Stimulated activated CD8-positive, alpha-beta memory T cell treated with anti-CD3 and anti-CD28 coated beads, Interleukin-7, amount 100 ng/mL, for 1 hour (primary cell): ENCODE results near the gene NUP62.
A peak's percentile ranks its signal among the peaks of the same experiment; 100 is the strongest.

Experiments used
- DNase-seq, 2 donors: peaks; one replicate each; pipeline ENCODE4 v3.0.0-alpha.2; 2020; ENCODE audit warnings: low read depth in 2 of 2

The NUP62 gene

DNA sequence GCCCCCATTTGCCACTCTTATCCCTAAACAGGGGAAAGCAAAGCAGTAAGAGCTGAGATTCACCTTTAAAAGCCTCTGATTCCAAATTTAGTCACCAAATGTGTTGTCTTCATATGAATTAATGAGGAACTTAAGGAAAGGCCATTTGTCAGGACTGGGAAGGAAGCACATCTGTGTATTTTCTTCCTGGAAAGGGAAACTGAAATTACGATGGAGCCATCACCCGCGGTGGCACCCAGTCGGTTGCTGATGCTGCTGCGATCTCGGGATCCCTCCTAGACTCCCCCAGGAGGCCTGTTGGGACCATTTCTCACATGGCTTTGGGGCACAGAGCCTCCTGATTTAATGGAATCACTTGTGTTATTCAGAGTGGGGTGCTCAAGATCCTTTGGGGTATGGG lies 25.2 kb downstream of the NUP62 start:
- DNase-seq: no peak

DNA sequence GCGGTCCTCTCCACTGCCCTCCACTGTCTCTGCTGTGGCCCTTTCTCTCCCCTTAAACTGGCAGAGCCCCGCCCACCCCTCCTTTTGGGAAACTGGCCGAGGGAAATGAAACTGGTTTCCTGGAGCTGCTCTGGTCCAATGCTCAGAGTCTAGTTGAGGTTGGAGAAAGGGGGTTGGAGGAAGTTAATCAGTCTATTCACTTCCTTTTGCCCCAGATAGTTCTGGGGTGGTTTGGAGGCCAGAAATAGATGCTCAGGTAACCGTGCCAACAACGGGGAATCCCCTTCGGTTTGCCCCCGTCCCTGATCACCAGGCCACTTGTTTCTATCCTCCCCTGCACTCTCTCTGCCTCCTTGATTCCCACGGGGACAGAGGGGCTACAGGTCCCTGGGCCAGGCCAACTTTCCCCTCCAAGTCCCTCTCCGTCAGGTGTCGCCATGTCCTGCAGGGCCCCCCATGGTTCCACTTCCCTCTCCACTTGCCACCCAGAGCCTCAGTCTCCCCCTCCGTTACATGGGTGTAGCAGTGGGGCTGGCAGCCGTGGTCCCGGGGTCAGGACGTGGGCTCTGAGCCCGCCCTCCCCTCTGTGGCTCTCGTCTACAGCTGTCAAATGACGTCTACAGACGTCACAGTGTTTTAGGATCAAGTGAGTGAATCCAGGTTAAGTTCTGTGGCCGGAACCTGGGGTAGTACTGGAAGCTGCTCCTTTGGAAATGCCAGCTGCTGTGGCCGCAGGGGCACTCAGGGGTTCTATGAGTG lies 32.3 kb downstream of the NUP62 start, which contains the start of gene IL4I1:
Gene IL4I1 (minus strand): TSS at position 25 of the 759 bp plus-strand sequence. CDS start 727 bp downstream, outside the sequence.
- peak; percentile 20 to 35 for DNase-seq

DNA sequence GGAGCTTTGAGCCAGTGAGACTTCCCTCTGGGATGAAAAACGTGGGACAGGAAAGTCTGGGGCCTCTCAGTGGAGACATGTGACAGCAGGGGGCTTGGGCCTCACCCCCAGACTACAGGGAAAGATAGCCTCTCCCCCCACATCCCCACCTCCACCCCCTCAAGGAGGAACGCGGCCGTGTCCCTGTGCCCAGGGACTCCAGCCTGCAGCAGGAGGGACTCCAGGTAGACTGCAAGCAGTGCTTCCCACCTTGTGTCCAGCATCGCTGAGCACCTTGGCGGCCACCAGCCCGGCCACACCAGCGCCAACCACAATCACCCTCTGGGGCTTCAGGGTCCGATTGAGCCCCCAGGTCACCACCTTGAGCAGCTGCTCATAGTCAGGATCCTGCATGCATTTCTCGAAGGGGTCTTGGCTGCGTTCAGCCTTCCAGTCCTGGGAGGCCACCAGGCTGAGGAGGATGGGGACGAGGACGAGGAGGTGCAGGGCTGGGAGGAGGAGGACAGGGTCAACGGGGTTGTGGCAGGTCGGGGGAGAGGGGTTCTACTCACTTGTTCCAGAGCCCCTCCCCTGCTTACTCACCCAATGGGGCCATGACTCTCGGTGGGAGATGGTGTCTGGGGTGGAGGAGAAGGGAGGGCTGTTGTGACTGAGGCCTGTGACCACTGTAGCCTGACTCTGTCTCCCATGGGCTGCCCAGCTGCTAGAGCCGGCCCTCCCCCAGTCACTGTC lies 33.6 kb downstream of the NUP62 start:
- no peak for DNase-seq

DNA sequence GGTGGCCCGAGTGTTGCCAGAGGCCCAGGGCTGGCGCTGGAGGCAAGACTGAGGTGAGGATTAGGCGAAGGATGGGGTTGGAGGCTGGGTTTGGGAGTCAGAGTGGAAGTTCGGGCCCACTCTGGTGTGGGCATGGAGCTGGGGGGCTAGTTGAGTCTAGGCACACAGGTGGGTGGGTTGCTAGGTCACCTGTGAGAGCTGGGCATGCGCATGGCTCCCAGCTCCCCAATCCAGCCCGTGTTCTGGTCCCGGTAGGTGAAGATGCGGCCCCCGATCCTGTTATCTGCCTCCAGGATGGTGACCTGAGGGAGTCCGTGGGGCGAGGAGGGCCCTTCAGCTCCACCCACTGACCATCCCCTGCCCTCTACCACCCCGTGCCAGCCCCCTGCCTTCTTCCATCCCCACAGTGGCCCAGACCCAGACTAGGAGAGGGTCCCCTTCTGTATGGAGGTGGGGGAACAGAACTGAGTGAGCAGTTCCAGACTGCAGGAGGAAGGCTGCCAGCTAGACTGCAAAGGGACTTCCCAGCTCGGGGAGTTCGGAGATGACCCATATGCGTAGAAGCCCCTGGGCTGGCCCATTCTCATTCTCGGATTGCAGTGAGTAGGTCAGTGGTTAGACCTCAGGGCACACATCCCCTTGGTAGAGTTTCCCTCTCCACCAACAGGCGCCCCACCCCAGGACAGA lies 34.3 kb downstream of the NUP62 start:
- DNase-seq: no peak

DNA sequence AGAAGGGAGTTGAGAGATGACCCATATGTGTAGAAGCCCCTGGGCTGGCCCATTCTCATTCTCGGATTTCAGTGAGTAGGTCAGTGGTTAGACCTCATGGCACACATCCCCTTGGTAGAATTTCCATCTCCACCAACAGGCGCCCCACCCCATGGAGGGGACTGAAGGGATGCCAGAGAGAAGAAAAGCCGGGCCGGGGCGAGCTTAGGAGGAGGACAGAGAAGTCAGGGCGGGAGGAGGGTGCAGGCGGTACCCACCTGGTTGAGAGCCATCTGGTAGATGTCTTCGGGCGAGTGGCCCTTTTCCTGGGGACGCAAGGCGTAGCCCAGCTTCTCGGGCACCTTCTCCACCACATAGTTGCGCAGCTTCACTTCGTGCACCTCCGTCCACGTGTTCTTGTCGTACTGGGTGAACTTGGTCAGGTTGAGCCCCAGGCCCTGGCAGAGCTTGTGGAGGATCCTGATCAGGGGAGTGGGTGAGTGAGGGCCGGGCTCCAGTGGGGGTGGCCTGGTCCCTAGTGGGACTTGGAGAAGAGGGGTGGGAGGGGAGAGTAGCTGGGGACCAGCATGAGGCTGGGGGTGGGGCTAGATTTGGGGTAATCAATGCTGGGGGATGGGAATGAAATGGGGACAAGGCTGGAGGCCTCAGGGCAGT lies 35.2 kb downstream of the NUP62 start:
- no peak for DNase-seq

DNA sequence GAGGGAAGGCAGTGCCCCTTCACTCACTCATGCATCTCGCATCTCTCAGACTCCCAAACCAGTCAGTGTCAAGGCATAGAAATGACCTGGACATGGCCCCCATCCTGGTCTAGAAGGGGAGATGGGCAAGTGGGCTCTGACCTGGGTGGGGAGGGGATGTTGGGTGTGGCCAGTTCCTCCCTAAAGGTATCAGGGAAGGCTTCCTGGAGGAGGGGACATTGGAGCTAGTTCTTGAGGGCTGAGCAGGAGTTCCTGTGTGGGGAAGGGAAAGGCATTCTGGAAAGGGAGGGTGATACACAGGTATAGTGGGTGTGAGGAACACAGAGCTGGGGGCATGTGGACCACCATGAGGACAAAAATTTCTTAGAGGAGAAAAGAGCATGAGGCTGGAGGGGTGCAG lies 36.6 kb downstream of the NUP62 start:
- no peak for DNase-seq

DNA sequence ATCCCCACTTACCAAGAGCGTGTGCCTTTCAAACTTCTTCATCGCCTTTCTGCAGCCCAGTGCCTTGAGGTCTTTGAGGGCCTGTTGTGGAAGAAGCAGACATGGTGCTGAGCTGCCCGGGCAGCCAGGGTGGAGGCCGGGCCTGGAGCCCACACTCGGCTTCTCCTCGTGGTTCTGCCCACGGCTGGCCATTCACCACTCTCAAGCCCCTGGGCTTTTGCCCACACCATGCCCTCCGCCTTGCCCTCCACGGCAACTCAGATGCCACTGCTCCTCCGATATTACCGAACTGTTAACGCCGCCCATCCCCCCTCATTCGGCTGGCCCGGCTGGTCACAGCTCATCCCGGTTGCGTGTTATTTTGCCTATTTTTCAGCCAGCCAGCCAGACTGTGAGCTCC lies 37.9 kb downstream of the NUP62 start:
- no peak for DNase-seq

DNA sequence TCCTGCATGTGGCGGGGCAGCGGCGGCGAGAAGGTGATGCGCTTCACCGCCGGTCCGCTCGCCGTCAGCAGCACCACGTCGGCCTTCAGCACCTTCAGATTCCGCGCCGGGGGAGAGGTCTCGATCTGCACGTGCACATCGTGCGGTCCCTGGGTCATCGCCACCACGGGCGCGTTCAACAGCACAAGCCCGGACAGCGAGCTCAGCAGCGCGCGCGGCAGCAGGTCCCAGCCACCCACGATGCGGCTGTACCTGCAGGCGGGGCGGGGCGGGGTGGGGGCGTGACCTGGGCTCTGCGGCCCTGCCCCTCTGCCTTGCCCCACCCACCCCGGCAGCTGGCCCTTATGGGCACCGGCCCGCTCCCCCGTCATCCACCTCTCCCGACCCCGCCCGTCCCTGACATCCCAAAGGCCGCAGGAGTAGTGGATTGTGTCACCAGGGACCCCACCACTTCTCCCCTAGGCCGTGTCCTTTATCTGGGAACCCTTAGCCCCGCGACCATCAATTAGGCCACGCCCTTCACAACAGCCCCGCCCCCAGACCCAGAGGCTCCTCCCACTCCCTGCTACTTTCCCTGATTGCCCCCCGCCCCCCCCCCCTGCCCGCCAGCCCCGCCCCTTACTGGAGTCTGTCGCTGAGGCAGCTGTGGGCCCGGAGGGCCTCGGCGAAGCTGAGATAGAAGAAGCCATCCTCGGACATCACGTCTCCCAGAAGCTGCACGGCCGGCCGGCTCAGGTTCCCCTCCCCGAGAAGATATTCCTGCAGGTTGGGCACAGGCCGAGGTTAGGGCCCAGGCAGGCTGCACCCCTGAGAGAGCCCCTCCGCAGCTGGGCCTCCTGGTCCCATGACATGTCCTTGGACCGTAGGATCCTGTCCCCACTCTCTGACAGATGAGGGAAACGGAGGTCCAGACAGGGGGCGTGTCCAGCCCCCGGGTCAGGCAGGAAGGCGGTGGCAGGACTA lies 38.7 kb downstream of the NUP62 start:
- DNase-seq: peak; percentile 38 to 41

DNA sequence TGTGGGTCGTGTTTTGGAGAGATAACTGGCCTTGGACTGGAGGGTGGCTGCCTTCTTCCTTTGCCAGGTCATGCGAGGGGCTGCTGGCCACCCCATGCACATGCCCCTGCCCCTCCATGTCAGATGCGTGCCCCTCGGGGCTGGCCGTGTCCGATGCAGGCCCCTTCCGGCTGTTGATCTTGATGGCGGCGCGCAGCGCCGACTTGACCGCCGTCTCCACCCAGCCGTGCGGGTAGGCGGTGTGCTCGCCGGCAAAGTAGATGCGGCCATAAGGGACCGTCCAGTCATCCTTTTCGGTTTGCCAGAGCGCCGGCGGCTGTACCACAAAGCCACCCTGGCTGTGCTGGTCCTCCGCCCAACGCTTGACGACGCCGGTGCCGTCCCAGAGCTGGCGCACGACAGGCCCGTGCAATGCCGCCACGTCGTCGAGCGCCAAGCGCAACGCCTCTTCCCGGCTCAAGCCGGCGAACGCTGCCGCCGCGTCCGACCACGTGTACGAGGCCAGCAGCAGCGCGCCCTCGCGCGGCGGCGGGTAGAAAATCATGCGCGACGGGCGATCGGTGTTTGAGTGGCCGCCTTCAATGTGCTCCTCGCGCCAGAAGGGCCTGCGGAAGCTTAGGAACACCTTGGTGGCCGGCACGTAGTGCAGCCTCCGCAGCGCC lies 39.5 kb downstream of the NUP62 start:
- peak; percentile 40 to 47 for DNase-seq

DNA sequence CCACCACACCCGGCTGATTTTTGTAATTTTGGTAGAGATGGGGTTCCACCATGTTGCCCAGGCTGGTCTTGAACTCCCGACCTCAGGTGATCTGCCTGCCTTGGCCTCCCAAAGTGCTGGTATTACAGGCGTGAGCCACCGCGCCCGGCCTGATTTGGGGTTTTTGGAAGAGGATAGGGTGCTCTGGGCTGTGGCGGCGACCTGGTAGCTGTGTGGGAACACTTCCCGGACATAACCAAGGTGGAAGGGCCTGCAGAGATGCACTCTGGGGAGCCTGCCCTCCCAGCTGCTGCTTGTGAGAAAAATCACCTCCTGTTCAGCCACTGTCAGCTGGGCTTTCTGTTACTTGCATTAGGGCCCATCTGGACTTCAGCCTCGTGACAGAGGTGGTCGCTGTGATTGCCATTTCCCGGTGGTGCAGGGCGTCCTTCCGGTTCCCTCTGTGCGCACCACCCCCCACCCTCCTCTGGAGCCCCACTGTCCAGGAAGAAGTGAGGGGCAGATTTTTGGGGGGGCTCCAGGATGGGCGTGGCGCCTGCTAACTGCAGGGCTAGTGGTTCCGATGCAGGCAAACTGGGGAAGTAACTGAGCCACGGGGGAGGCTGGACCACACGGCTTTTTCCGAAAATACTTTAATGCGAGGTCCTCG lies 40.1 kb downstream of the NUP62 start:
- no peak for DNase-seq

DNA sequence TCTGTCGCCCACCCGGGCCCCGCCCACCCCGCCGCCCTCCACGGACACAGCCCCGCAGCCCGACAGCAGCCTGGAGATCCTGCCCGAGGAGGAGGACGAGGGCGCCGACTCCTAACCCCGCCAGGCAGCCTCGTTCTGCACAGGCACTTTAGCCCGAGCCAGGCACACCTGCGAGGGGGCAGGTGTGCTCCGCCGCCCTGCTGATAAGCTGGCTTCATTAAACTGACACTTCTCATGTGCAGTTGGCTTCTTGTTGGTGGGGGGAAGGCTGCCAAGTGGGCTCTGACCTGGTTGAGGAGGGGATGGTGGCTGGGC lies 40.8 kb downstream of the NUP62 start:
- no peak for DNase-seq

DNA sequence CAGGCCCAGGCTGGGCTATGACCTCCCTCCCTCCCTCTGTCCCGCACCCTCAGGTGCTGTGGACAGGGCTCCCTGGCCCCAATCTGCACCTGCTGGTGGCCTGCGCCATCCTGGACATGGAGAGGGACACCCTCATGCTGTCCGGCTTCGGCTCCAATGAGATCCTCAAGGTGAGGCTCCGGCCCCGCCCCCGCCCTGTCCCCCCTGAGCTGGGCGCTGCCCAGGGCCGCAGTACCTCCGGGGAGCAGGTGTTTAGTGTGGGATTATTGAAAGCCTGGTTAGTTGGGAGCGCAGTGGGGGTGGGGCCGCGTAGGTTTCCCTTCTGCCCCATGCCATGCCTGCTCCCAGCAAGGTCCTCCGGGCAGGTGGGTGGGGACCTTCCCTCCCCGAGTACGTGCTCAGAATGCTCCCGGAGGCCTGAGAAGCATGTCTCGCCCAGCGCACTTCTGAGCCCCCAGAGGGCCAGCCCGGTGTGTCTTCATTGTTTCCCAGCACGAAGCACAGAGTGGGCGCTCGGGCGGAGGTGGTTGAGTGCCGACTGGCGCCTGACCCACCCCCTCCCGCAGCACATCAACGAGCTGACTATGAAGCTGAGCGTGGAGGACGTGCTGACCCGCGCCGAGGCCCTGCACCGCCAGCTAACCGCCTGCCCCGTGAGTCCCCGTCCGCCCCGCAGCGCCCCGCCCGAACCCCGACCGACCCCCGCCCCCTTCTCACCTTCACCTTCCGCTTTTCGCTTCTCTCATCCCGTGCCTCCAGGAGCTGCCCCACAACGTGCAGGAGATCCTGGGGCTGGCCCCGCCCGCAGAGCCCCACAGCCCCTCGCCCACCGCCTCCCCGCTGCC lies 41.4 kb downstream of the NUP62 start:
- DNase-seq: no peak

DNA sequence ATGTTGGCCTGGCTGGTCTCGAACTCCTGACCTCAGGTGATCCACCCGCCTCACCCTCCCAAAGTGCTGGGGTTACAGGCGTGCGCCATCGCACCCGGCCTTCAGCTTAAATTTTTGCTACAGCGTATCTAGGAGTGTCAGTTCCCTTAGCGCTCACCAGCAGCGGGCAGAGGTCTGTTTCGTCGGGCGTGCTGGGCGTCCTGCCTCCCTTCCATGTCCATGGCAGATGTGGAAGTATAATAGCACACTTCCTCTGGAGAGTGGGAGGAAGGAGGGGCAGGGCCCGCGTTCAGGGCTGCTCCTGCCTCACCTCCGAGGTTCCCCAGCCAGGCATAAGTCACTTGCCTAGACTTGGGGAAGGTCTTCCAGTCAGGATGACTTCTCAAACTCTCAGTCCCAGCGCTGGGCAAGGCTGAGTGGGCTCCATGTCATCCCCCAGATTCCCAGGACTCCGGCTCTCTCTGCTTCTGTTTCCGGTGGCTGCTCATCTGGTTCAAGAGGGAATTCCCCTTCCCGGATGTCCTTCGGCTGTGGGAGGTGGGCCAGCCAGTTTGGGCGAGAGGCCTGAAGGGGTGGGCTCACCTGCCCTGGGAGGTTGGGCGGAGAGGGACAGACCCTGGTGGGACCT lies 42.2 kb downstream of the NUP62 start:
- no peak for DNase-seq

DNA sequence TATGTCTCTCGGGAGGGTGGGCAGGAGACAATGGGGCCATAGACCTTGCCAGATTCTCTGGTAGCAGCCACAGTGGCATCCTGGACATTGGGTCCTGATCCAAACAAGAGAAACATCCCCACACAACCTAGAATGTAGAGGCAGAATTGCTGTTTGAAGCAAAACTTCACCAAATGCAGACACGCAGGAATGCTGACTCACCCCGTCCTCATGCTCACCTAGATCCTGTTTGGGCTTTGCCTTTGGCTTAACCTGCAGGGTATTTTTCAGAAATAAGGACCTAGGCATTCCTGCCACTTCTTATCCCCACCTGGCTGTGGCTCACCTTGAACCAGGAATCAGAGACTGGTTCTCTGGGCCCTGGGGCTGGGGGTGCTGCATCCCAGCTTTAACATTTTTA lies 44.5 kb downstream of the NUP62 start:
- DNase-seq: no peak

DNA sequence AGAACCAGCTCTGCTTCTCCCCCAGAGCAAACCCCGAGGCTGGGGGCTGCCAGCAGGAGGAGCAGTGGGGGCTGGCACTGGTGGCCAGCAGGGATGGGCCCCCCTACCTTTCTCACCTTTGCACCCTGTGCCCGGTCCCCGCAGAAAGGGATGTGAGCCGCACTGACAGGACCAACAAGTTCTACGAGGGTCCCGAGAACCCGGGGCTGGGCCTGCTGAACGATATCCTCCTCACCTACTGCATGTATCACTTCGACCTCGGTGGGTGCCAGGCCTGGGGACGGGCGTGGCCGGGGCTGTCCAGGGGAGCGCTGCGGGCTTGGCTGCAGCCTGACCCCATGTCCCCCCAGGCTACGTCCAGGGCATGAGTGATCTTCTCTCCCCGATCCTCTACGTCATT lies 45.2 kb downstream of the NUP62 start:
- no peak for DNase-seq

DNA sequence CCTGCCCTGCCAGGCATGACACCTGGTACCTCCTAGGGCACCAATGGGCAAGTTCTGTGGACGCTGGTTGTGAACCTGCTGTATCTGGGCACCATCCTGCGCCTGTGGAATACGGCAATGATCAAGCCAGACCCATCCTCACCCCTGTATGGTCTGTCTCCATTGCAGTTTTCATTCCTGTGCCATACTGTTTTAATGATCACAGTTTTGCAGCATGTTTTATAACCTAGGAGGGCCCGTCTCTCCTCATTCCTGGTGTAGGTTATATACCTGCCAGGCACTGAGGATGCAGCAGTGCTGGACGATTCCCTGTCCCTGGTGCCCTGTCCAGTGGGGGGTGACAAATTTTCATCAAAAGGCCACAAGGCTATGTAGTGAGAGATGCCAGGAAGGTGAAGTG lies 46.2 kb downstream of the NUP62 start:
- DNase-seq: no peak

DNA sequence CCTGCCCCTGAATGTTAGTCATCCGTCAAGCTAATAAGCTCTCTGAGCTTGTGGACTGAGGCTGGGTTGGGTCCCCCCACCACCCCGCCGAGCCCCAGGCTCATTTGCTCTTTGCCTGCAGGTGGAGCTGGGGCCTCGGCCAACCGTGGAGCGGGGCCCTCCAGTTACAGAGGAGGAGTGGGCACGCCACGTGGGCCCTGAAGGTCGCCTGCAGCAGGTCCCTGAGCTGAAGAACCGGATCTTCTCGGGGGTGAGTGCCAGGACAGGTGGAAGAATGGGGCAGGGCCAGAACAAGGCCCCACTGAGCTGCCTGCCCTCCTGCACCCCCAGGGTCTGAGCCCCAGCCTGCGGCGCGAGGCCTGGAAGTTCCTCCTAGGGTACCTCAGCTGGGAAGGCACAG lies 46.7 kb downstream of the NUP62 start:
- DNase-seq: no peak

DNA sequence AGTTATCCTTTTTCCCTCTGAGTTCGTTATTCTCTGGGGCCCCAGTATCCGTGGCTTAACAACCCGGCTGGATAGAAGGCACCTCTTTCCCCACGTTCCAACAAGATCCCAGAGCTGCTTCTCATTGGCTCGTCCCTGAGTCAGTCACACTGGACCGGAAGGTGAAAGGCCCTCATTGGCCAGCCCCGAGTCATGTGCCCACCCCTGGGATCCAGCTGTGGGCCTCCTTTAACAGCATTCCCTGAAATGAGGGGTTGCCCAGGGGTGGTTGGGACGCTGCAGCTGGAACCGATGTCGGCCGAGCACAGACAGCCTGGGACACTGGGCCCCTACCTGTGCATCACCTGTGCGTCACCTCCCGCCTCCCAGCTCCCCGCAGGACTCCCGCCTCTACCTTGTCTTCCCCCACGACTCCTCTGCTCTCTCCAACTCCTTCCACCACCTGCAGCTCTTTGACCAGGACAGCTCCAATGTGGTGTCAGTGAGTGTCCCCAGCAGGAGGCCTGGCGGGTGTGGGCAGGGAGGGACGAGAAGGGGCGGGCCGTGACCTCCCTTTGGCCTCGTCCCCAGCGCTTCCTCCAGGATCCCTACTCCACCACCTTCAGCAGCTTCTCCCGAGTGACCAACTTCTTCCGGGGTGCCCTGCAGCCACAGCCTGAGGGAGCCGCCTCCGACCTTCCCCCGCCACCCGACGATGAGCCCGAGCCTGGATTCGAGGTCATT lies 47.5 kb downstream of the NUP62 start:
- DNase-seq: no peak
